Cardiac muscle cell (in vitro differentiated cells and primary cell): ENCODE measurements around the gene NME1. TPM values are rescaled to one million over a fixed set of nuclear protein-coding genes. Genes with fewer than 3 reads are reported as not detected.
"Not testable (repeated sequence)": the region's sequence is repeated elsewhere in the genome, so short reads cannot be mapped to it uniquely, and the experiment has no call there.

Experiments used
- DNase-seq, 2 donors: peaks; one replicate each; pipeline versions ENCODE4 v3.0.0 to v3.0.0-alpha.2; 2010 to 2017; ENCODE audit warnings: low read depth in 1 of 2, low spot score in 1 of 2
- H3K27ac ChIP-seq: fragments of 200-600 bp; sonication (generic); 2 replicates; pipeline ENCODE4 v1.5.1; 2016
- H3K27me3 ChIP-seq: fragments of 200-600 bp; sonication (generic); 2 replicates; pipeline ENCODE4 v1.6.0; 2016; ENCODE audit warnings: control low read depth
- H3K36me3 ChIP-seq: fragments of 200-600 bp; sonication (generic); 2 replicates; pipeline ENCODE4 v1.5.1; 2016; ENCODE audit warnings: control low read depth
- H3K4me1 ChIP-seq: fragments of 200-600 bp; sonication (generic); 2 replicates; pipeline ENCODE4 v1.8.1; 2017; ENCODE audit warnings: low read depth, mild to moderate bottlenecking, mixed run types
- H3K4me3 ChIP-seq: fragments of 200-600 bp; sonication (generic); 2 replicates; pipeline ENCODE4 v1.5.1; 2016; ENCODE audit warnings: mild to moderate bottlenecking
- H3K9me3 ChIP-seq: fragments of 200-600 bp; sonication (generic); 2 replicates; pipeline ENCODE4 v1.5.1; 2017; ENCODE audit warnings: low read depth, mild to moderate bottlenecking, control low read depth
- CTCF ChIP-seq: IDR thresholded peaks from 2 replicates; pipeline ENCODE4 v1.5.1; 2012; ENCODE audit warnings: low read depth, mild to moderate bottlenecking, low read length
- polyA plus RNA-seq: library from polyadenylated mRNA; unstranded; fragments of >200 nt; fragmentation: Nextera tagmentation; extraction: Ambion mirVana; gene quantifications from 2 replicates; pipeline ENCODE4 v1.2.1, GENCODE V29; 2016
- total RNA-seq: library from RNA; depleted of rRNA; stranded (reverse); fragments of >200 nt; gene quantifications from 2 replicates; pipeline ENCODE4 v1.2.3, GENCODE V29; 2016

The NME1 gene
- 58.9 and 104 TPM in 2 replicates for total RNA-seq
- 115 and 194 TPM in 2 replicates for polyA plus RNA-seq

GRCh38 chr17:51153210-51154072 lies at the start of gene NME1:
TSS of gene NME1 (plus strand) at chr17:51153559. CDS start at chr17:51155655, 2,096 bp downstream.
- peak within 1 kb of the TSS; percentile 94 for H3K27ac ChIP-seq
- no peaks in the 10 kb centered on the region for H3K9me3 ChIP-seq
- no peaks in the 10 kb centered on the region for H3K27me3 ChIP-seq
- peak within 1 kb of the TSS; percentile 66 for H3K4me3 ChIP-seq
- TF ChIP-seq CTCF = peak; percentile 87
- H3K36me3 ChIP-seq = peaks cover 2% of the 10 kb centered on the region
- peak; percentile 98 to 100 for DNase-seq
- H3K4me1 ChIP-seq = peaks cover 5% of the 10 kb centered on the region

DNA sequence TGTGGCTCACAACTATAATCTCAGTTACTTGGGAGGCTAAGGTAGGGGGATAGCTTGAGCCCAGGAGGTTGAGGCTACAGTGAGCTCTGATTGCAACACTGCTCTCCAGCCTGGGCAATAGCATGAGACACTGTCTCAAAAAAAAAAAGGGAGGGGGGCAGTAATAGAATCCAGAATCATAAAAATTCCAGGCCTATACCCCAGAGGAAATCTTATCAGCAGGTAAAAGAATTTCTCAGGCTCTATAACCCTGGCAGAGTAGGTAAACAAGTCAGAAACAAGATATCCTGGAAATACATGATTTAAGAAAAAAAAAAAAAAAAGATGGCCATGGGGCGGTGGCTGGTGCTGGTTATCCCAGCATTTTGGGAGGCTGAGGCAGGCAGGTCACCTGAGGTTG lies 45.6 kb upstream of the NME1 start:
- no peak for DNase-seq
- Histone ChIP-seq H3K36me3 (no peaks in the 10 kb centered on the region), H3K4me1 (peaks cover 8% of the 10 kb centered on the region), H3K4me3 (no peak overlapping the region), H3K27me3 (no peaks in the 10 kb centered on the region), H3K9me3 (no peaks in the 10 kb centered on the region), H3K27ac (no peak overlapping the region)
- TF ChIP-seq CTCF = no peak

GRCh38 chr17:51112303-51113222 lies 40.8 kb upstream of the NME1 start:
- not testable (repeated sequence) for H3K4me1 ChIP-seq, H3K9me3 ChIP-seq, H3K27ac ChIP-seq, H3K36me3 ChIP-seq, H3K27me3 ChIP-seq, H3K4me3 ChIP-seq
- peak in 1 of 2 donors; percentile 80 for DNase-seq

DNA sequence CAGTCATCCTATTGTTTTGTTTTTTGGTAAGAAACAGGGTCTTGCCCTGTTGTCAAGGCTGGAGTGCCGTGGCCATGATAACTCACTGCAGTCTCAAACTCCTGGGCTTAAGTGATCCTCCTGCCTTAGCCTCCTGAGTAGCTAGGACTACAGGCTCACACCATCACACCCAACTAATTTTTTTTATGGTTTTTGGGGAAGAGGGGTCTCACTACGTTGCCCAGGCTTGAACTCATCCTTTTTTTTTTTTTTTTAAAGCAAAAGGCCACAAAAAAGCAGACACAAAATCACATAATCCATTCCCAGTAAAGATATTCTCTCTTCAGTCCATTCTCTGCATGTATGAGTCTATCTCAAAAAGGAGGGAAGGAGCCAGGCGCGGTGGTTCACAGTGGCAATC lies 38.2 kb upstream of the NME1 start:
- H3K4me3 ChIP-seq = no peak overlapping the region
- no peaks in the 10 kb centered on the region for H3K36me3 ChIP-seq
- DNase-seq = no peak
- H3K4me1 ChIP-seq = peaks cover 9% of the 10 kb centered on the region
- H3K27ac ChIP-seq = no peak overlapping the region
- H3K9me3 ChIP-seq = no peaks in the 10 kb centered on the region
- TF ChIP-seq CTCF = no peak
- H3K27me3 ChIP-seq = no peaks in the 10 kb centered on the region

- no peaks in the 10 kb centered on the region for H3K27me3 ChIP-seq
- TF ChIP-seq CTCF = no peak
- H3K36me3 ChIP-seq = no peaks in the 10 kb centered on the region
- H3K9me3 ChIP-seq = no peaks in the 10 kb centered on the region
- peak overlapping the region; percentile 97 for H3K4me3 ChIP-seq
- no peak for DNase-seq
- peak overlapping the region; percentile 92 for H3K27ac ChIP-seq
- peaks cover 9% of the 10 kb centered on the region for H3K4me1 ChIP-seq
Measured at GRCh38 chr17:51118330-51119195, 34.8 kb upstream of the NME1 start.
